Measurements from ENCODE around the gene PRTG.

Gene PRTG

GRCh38 chr15:55673287-55673686, 69.7 kb downstream of the PRTG start:
- H3K4me3 ChIP-seq (IDR thresholded peaks at IDR 0.05; ENCODE audit: insufficient read depth, low read depth, low read length) = no peak overlapping the region
- H3K79me2 ChIP-seq (ENCODE audit: insufficient read depth, low read depth) = no peaks in the 10 kb centered on the region
- no peak overlapping the region for H3K27ac ChIP-seq
- no peak for TF ChIP-seq CTCF (conservative IDR thresholded peaks at IDR 0.05; ENCODE audit: low read depth, low read length)
- H3K4me2 ChIP-seq = no peak overlapping the region
- H3K27me3 ChIP-seq (ENCODE audit: insufficient read depth, low read depth) = no peaks in the 10 kb centered on the region
- H3K36me3 ChIP-seq (ENCODE audit: insufficient read depth) = no peaks in the 10 kb centered on the region
- no peaks in the 10 kb centered on the region for H3K4me1 ChIP-seq (ENCODE audit: low read depth, poor library complexity, severe bottlenecking)
- no peak overlapping the region for H2AFZ ChIP-seq (ENCODE audit: low read depth)
- H4K20me1 ChIP-seq (ENCODE audit: insufficient read depth) = no peaks in the 10 kb centered on the region
- no peak overlapping the region for H3K9ac ChIP-seq

GRCh38 chr15:55669270-55669669, 73.7 kb downstream of the PRTG start:
- Histone ChIP-seq H3K36me3 (ENCODE audit: insufficient read depth) (no peaks in the 10 kb centered on the region), H4K20me1 (ENCODE audit: insufficient read depth) (no peaks in the 10 kb centered on the region), H3K79me2 (ENCODE audit: insufficient read depth, low read depth) (no peaks in the 10 kb centered on the region)

GRCh38 chr15:55665605-55666227, 77.2 kb downstream of the PRTG start:
- no peaks in the 10 kb centered on the region for H3K27me3 ChIP-seq (ENCODE audit: insufficient read depth, low read depth)
- H3K4me2 ChIP-seq = no peak overlapping the region
- H3K36me3 ChIP-seq (ENCODE audit: insufficient read depth) = no peaks in the 10 kb centered on the region
- H4K20me1 ChIP-seq (ENCODE audit: insufficient read depth) = no peaks in the 10 kb centered on the region
- no peak overlapping the region for H3K4me3 ChIP-seq (IDR thresholded peaks at IDR 0.05; ENCODE audit: insufficient read depth, low read depth, low read length)
- no peak overlapping the region for H3K9ac ChIP-seq
- peaks cover 27% of the 10 kb centered on the region for H3K4me1 ChIP-seq (ENCODE audit: low read depth, poor library complexity, severe bottlenecking)
- TF ChIP-seq CTCF (conservative IDR thresholded peaks at IDR 0.05; ENCODE audit: low read depth, low read length) = no peak
- no peak overlapping the region for H2AFZ ChIP-seq (ENCODE audit: low read depth)
- H3K27ac ChIP-seq = no peak overlapping the region
- no peaks in the 10 kb centered on the region for H3K79me2 ChIP-seq (ENCODE audit: insufficient read depth, low read depth)

More at GRCh38 chr15:55669270-55669669, 73.7 kb downstream of the PRTG start:
- no peak for TF ChIP-seq CTCF (conservative IDR thresholded peaks at IDR 0.05; ENCODE audit: low read depth, low read length)
- Histone ChIP-seq H3K9ac (no peak overlapping the region), H3K4me3 (IDR thresholded peaks at IDR 0.05; ENCODE audit: insufficient read depth, low read depth, low read length) (no peak overlapping the region), H3K27ac (no peak overlapping the region), H3K4me2 (no peak overlapping the region), H3K4me1 (ENCODE audit: low read depth, poor library complexity, severe bottlenecking) (no peaks in the 10 kb centered on the region), H2AFZ (ENCODE audit: low read depth) (no peak overlapping the region), H3K27me3 (ENCODE audit: insufficient read depth, low read depth) (no peaks in the 10 kb centered on the region)

- H3K27me3 ChIP-seq (ENCODE audit: insufficient read depth, low read depth) = no peaks in the 10 kb centered on the region
- no peak overlapping the region for H2AFZ ChIP-seq (ENCODE audit: low read depth)
- no peaks in the 10 kb centered on the region for H4K20me1 ChIP-seq (ENCODE audit: insufficient read depth)
- peak overlapping the region; percentile 7; the same call in 1 of the 2 replicates for H3K27ac ChIP-seq
- no peak overlapping the region for H3K9ac ChIP-seq
- H3K4me2 ChIP-seq = peak overlapping the region; percentile 53
- no peaks in the 10 kb centered on the region for H3K79me2 ChIP-seq (ENCODE audit: insufficient read depth, low read depth)
- H3K36me3 ChIP-seq (ENCODE audit: insufficient read depth) = no peaks in the 10 kb centered on the region
- no peak for TF ChIP-seq CTCF (conservative IDR thresholded peaks at IDR 0.05; ENCODE audit: low read depth, low read length)
- peaks cover 36% of the 10 kb centered on the region for H3K4me1 ChIP-seq (ENCODE audit: low read depth, poor library complexity, severe bottlenecking)
- no peak overlapping the region for H3K4me3 ChIP-seq (IDR thresholded peaks at IDR 0.05; ENCODE audit: insufficient read depth, low read depth, low read length)
These were observed 81.5 kb downstream of the PRTG start for GRCh38 chr15:55661428-55661827.

All from KMS-11 (cell line).